GM23338 (cell line): Measurements from ENCODE around the gene ANKRD13B. TPM values are rescaled to one million over a fixed set of nuclear protein-coding genes. Genes with fewer than 3 reads are reported as not detected.

Experiments used
- ATAC-seq: fragments of 200-7000 bp; cut with Tn5 transposase; 3 replicates; pipeline ENCODE4 v1.9.1; 2020
- DNase-seq: peaks from one replicate; pipeline ENCODE4 v3.0.0-alpha.2; 2015; ENCODE audit warnings: low spot score
- H2AFZ ChIP-seq: fragments of 200-600 bp; sonication (generic); 2 replicates; pipeline ENCODE4 v1.8.0; 2016; ENCODE audit warnings: antibody characterized with exemption, mild to moderate bottlenecking, moderate library complexity
- H3F3A ChIP-seq: fragments of 200-600 bp; sonication (generic); replicated peaks from 2 replicates; pipeline ENCODE4 v1.8.0; 2017; ENCODE audit warnings: antibody characterized with exemption, mixed run types, low read depth
- H3K27ac ChIP-seq: fragments of 200-600 bp; sonication (generic); 2 replicates; pipeline ENCODE4 v1.6.1; 2016; ENCODE audit warnings: low read depth
- H3K27me3 ChIP-seq: fragments of 200-600 bp; sonication (generic); 2 replicates; pipeline ENCODE4 v1.8.0; 2016; ENCODE audit warnings: mild to moderate bottlenecking, mixed run types, moderate library complexity; ENCODE audit not compliant: insufficient read depth
- H3K36me3 ChIP-seq: fragments of 200-600 bp; sonication (generic); 2 replicates; pipeline ENCODE4 v1.8.0; 2016; ENCODE audit warnings: mild to moderate bottlenecking; ENCODE audit not compliant: insufficient read depth
- H3K4me1 ChIP-seq: fragments of 200-600 bp; sonication (generic); 2 replicates; pipeline ENCODE4 v1.8.0; 2016; ENCODE audit warnings: mild to moderate bottlenecking, moderate library complexity; ENCODE audit not compliant: insufficient read depth
- H3K4me2 ChIP-seq: fragments of 200-600 bp; sonication (generic); 2 replicates; pipeline ENCODE4 v1.7.1; 2017; ENCODE audit warnings: mixed run types
- H3K4me3 ChIP-seq: fragments of 200-600 bp; sonication (generic); 2 replicates; pipeline ENCODE4 v1.6.1; 2016; ENCODE audit warnings: mixed run types
- H3K79me2 ChIP-seq: fragments of 200-600 bp; sonication (generic); replicated peaks from 2 replicates; pipeline ENCODE4 v1.8.0; 2017; ENCODE audit warnings: mild to moderate bottlenecking; ENCODE audit not compliant: insufficient read depth
- H3K9me2 ChIP-seq: fragments of 200-600 bp; sonication (generic); 2 replicates; pipeline ENCODE4 v1.8.0; 2017; ENCODE audit not compliant: insufficient read depth
- H4K20me1 ChIP-seq: fragments of 200-600 bp; sonication (generic); replicated peaks from 2 replicates; pipeline ENCODE4 v1.8.0; 2017; ENCODE audit warnings: mild to moderate bottlenecking; ENCODE audit not compliant: insufficient read depth
- H3K27ac Mint-ChIP-seq: 2 replicates; pipeline ENCODE4 v1.8.0; 2020; ENCODE audit warnings: inconsistent platforms, mild to moderate bottlenecking, moderate library complexity, mixed read lengths
- H3K27me3 Mint-ChIP-seq: 3 replicates; pipeline ENCODE4 v1.8.0; 2022; ENCODE audit warnings: low read depth, mild to moderate bottlenecking, moderate library complexity, mixed read lengths, inconsistent platforms; ENCODE audit not compliant: insufficient read depth, poor library complexity
- H3K36me3 Mint-ChIP-seq: 3 replicates; pipeline ENCODE4 v1.8.0; 2021; ENCODE audit warnings: low read depth, mild to moderate bottlenecking, inconsistent platforms, moderate library complexity, mixed read lengths
- H3K4me1 Mint-ChIP-seq: 3 replicates; pipeline ENCODE4 v1.8.0; 2020; ENCODE audit warnings: mild to moderate bottlenecking, inconsistent platforms, mixed read lengths
- H3K4me3 Mint-ChIP-seq: 3 replicates; pipeline ENCODE4 v1.8.0; 2021; ENCODE audit warnings: moderate library complexity, mild to moderate bottlenecking, inconsistent platforms, mixed read lengths
- H3K9me3 Mint-ChIP-seq: 3 replicates; pipeline ENCODE4 v1.8.0; 2020; ENCODE audit warnings: moderate library complexity, mild to moderate bottlenecking, inconsistent platforms, mixed read lengths
- CREB1 ChIP-seq: fragments of 250-450 bp; sonication (Bioruptor Pico); IDR thresholded peaks from 2 replicates; pipeline ENCODE4 v1.5.0; 2020; ENCODE audit warnings: low read depth, mild to moderate bottlenecking, moderate library complexity
- CTCF ChIP-seq, 2 experiments: fragments of 200-600 bp in 1 of 2; sonication (generic) in 1 of 2; conservative IDR thresholded peaks; 2 replicates each; pipeline versions ENCODE4 v1.5.1 to v1.6.1; 2016 to 2017; ENCODE audit warnings: antibody characterized with exemption in 2 of 2, low read depth in 2 of 2, mild to moderate bottlenecking in 2 of 2, moderate library complexity in 1 of 2
- EZH2 ChIP-seq: fragments of 200-600 bp; sonication (generic); IDR thresholded peaks from one replicate; pipeline ENCODE4 v1.8.0; 2017; ENCODE audit warnings: antibody characterized with exemption, mild to moderate bottlenecking, low read depth; ENCODE audit not compliant: unreplicated experiment
- EZH2phosphoT487 ChIP-seq: fragments of 200-600 bp; sonication (generic); IDR thresholded peaks from one replicate; pipeline ENCODE4 v1.8.1; 2018; ENCODE audit warnings: antibody characterized with exemption; ENCODE audit not compliant: unreplicated experiment
- JUNB ChIP-seq: IDR thresholded peaks from one replicate; pipeline ENCODE4 v1.6.1; 2016; ENCODE audit warnings: antibody characterized with exemption; ENCODE audit not compliant: unreplicated experiment
- NANOG ChIP-seq: IDR thresholded peaks from 2 replicates; pipeline ENCODE4 v1.6.1; 2016; ENCODE audit warnings: antibody characterized with exemption, borderline replicate concordance
- POLR2AphosphoS5 ChIP-seq: IDR thresholded peaks from 2 replicates; pipeline ENCODE4 v1.6.1; 2016; ENCODE audit warnings: antibody characterized with exemption, low read depth
- STAT1 ChIP-seq: IDR thresholded peaks from one replicate; pipeline ENCODE4 v1.6.1; 2016; ENCODE audit warnings: antibody characterized with exemption; ENCODE audit not compliant: unreplicated experiment
- ZNF114 ChIP-seq: fragments of 250-450 bp; sonication (Bioruptor Pico); IDR thresholded peaks from 2 replicates; pipeline ENCODE4 v1.5.0; 2020; ENCODE audit warnings: mild to moderate bottlenecking, moderate library complexity
- ZNF331 ChIP-seq: fragments of 250-450 bp; sonication (Bioruptor Pico); IDR thresholded peaks from 2 replicates; pipeline ENCODE4 v1.5.0; 2020; ENCODE audit warnings: low read depth, mild to moderate bottlenecking, moderate library complexity
- polyA plus RNA-seq: library from polyadenylated mRNA; unstranded; fragments of >200 nt; fragmentation: Nextera tagmentation; extraction: Ambion mirVana; gene quantifications from 2 replicates; pipeline ENCODE4 v1.2.1, GENCODE V29; 2016
- total RNA-seq: library from RNA; depleted of rRNA; stranded (reverse); fragments of >200 nt; shearing (Covaris generic); gene quantifications from 2 replicates; pipeline ENCODE4 v1.2.3, GENCODE V29; 2014
- TF ChIP-seq, protein P1 (sequence below): fragments of 250-450 bp; sonication (Bioruptor Pico); IDR thresholded peaks from 2 replicates; pipeline ENCODE4 v1.5.0; 2020; ENCODE audit warnings: mild to moderate bottlenecking, moderate library complexity
- TF ChIP-seq, protein P2 (sequence below): IDR thresholded peaks from one replicate; pipeline ENCODE4 v1.6.1; 2018; ENCODE audit warnings: antibody characterized with exemption; ENCODE audit not compliant: unreplicated experiment
- TF ChIP-seq, protein P3 (sequence below): IDR thresholded peaks from 2 replicates; pipeline ENCODE4 v1.6.1; 2016; ENCODE audit warnings: antibody characterized with exemption

The ANKRD13B gene
- total and polyA plus RNA-seq, 2 experiments from 2014 or later: 8.2 to 57.4 TPM

GRCh38 chr17:29578626-29579485, 14.1 kb upstream of the ANKRD13B start:
- Histone ChIP-seq H3F3A (0 out of 2 replicates have a peak, but pooled peaks cover 9% of the 10 kb centered on the region), H3K4me2 (no peak overlapping the region), H3K79me2 (no peaks in the 10 kb centered on the region), H3K4me3 (no peak overlapping the region), H3K27me3 (no peaks in the 10 kb centered on the region), H3K9me2 (no peaks in the 10 kb centered on the region), H3K27ac (no peak overlapping the region), H3K4me1 (peaks cover 6% of the 10 kb centered on the region; the same call in 1 of the 2 replicates), H2AFZ (no peak overlapping the region), H4K20me1 (peaks cover 4% of the 10 kb centered on the region; the same call in 1 of the 2 replicates), H3K36me3 (no peaks in the 10 kb centered on the region; the same call in 1 of the 2 replicates)
- H3K4me1 Mint-ChIP-seq: peaks cover 9% of the 10 kb centered on the region; the same call in 2 of the 3 replicates
- H3K4me3 Mint-ChIP-seq: no peak overlapping the region; the same call in 2 of the 3 replicates
- peaks cover 37% of the 10 kb centered on the region for H3K36me3 Mint-ChIP-seq
- H3K27me3 Mint-ChIP-seq: peaks cover 6% of the 10 kb centered on the region
- DNase-seq: no peak
- H3K9me3 Mint-ChIP-seq: no peaks in the 10 kb centered on the region
- ATAC-seq: no peak
- TF ChIP-seq EZH2phosphoT487: no peak
- TF ChIP-seq ZNF331 (CRISPR knock-in tag): no peak
- no peak for TF ChIP-seq ZNF114 (CRISPR knock-in tag)
- TF ChIP-seq, protein P1, sequence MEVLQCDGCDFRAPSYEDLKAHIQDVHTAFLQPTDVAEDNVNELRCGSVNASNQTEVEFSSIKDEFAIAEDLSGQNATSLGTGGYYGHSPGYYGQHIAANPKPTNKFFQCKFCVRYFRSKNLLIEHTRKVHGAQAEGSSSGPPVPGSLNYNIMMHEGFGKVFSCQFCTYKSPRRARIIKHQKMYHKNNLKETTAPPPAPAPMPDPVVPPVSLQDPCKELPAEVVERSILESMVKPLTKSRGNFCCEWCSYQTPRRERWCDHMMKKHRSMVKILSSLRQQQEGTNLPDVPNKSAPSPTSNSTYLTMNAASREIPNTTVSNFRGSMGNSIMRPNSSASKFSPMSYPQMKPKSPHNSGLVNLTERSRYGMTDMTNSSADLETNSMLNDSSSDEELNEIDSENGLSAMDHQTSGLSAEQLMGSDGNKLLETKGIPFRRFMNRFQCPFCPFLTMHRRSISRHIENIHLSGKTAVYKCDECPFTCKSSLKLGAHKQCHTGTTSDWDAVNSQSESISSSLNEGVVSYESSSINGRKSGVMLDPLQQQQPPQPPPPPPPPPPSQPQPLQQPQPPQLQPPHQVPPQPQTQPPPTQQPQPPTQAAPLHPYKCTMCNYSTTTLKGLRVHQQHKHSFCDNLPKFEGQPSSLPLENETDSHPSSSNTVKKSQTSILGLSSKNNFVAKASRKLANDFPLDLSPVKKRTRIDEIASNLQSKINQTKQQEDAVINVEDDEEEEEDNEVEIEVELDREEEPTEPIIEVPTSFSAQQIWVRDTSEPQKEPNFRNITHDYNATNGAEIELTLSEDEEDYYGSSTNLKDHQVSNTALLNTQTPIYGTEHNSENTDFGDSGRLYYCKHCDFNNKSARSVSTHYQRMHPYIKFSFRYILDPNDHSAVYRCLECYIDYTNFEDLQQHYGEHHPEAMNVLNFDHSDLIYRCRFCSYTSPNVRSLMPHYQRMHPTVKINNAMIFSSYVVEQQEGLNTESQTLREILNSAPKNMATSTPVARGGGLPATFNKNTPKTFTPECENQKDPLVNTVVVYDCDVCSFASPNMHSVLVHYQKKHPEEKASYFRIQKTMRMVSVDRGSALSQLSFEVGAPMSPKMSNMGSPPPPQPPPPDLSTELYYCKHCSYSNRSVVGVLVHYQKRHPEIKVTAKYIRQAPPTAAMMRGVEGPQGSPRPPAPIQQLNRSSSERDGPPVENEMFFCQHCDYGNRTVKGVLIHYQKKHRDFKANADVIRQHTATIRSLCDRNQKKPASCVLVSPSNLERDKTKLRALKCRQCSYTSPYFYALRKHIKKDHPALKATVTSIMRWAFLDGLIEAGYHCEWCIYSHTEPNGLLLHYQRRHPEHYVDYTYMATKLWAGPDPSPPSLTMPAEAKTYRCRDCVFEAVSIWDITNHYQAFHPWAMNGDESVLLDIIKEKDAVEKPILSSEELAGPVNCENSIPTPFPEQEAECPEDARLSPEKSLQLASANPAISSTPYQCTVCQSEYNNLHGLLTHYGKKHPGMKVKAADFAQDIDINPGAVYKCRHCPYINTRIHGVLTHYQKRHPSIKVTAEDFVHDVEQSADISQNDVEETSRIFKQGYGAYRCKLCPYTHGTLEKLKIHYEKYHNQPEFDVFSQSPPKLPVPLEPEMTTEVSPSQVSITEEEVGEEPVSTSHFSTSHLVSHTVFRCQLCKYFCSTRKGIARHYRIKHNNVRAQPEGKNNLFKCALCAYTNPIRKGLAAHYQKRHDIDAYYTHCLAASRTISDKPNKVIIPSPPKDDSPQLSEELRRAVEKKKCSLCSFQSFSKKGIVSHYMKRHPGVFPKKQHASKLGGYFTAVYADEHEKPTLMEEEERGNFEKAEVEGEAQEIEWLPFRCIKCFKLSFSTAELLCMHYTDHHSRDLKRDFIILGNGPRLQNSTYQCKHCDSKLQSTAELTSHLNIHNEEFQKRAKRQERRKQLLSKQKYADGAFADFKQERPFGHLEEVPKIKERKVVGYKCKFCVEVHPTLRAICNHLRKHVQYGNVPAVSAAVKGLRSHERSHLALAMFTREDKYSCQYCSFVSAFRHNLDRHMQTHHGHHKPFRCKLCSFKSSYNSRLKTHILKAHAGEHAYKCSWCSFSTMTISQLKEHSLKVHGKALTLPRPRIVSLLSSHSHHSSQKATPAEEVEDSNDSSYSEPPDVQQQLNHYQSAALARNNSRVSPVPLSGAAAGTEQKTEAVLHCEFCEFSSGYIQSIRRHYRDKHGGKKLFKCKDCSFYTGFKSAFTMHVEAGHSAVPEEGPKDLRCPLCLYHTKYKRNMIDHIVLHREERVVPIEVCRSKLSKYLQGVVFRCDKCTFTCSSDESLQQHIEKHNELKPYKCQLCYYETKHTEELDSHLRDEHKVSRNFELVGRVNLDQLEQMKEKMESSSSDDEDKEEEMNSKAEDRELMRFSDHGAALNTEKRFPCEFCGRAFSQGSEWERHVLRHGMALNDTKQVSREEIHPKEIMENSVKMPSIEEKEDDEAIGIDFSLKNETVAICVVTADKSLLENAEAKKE (CRISPR knock-in tag): no peak
- no peak for TF ChIP-seq STAT1
- TF ChIP-seq NANOG: no peak
- no peak for TF ChIP-seq POLR2AphosphoS5
- TF ChIP-seq, protein P2, sequence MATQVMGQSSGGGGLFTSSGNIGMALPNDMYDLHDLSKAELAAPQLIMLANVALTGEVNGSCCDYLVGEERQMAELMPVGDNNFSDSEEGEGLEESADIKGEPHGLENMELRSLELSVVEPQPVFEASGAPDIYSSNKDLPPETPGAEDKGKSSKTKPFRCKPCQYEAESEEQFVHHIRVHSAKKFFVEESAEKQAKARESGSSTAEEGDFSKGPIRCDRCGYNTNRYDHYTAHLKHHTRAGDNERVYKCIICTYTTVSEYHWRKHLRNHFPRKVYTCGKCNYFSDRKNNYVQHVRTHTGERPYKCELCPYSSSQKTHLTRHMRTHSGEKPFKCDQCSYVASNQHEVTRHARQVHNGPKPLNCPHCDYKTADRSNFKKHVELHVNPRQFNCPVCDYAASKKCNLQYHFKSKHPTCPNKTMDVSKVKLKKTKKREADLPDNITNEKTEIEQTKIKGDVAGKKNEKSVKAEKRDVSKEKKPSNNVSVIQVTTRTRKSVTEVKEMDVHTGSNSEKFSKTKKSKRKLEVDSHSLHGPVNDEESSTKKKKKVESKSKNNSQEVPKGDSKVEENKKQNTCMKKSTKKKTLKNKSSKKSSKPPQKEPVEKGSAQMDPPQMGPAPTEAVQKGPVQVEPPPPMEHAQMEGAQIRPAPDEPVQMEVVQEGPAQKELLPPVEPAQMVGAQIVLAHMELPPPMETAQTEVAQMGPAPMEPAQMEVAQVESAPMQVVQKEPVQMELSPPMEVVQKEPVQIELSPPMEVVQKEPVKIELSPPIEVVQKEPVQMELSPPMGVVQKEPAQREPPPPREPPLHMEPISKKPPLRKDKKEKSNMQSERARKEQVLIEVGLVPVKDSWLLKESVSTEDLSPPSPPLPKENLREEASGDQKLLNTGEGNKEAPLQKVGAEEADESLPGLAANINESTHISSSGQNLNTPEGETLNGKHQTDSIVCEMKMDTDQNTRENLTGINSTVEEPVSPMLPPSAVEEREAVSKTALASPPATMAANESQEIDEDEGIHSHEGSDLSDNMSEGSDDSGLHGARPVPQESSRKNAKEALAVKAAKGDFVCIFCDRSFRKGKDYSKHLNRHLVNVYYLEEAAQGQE: no peak
- TF ChIP-seq CREB1 (CRISPR knock-in tag): no peak
- no peak for TF ChIP-seq JUNB
- TF ChIP-seq, protein P3, sequence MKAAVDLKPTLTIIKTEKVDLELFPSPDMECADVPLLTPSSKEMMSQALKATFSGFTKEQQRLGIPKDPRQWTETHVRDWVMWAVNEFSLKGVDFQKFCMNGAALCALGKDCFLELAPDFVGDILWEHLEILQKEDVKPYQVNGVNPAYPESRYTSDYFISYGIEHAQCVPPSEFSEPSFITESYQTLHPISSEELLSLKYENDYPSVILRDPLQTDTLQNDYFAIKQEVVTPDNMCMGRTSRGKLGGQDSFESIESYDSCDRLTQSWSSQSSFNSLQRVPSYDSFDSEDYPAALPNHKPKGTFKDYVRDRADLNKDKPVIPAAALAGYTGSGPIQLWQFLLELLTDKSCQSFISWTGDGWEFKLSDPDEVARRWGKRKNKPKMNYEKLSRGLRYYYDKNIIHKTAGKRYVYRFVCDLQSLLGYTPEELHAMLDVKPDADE: no peak
- no peak for TF ChIP-seq EZH2
- TF ChIP-seq CTCF (conservative IDR thresholded peaks at IDR 0.05; ENCODE audit: low read depth in 2 of 2): no peak
- H3K27ac Mint-ChIP-seq: no peak overlapping the region
